ENCODE measurements around the gene C12orf56. TPM values are rescaled to one million over a fixed set of nuclear protein-coding genes. Genes with fewer than 3 reads are reported as not detected.

The C12orf56 gene, protein sequence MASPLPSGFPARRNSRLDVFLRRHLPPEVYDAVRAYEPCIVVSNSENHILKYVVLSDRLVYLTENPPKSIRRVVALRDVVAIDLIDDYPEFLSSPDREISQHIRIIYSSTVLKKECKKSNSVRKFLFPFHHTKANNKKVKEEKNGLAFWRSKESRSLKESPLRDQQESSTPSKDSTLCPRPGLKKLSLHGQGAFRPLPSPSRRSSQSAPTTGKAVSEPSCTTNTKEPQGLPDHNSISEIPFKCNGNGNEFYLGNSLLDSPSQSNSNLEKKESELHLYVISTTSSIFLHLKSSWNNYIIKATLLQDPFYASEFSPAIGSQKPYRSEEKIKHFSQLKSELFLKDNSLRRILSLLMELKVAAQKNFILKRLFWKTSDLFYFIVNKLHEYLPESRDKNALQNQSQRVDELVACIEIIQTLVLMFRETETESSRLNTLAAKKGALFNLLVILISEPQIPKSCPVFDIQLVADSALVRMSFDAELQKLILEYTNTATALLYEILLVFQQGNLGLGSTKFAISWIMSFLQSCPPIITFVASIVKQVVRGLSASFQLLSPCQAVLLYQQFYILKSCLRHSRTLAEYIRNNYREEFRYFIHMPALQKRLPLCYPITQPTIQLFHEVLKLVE
- polyA plus RNA-seq (2013): 0.30 and 0.32 TPM in 2 replicates

DNA sequence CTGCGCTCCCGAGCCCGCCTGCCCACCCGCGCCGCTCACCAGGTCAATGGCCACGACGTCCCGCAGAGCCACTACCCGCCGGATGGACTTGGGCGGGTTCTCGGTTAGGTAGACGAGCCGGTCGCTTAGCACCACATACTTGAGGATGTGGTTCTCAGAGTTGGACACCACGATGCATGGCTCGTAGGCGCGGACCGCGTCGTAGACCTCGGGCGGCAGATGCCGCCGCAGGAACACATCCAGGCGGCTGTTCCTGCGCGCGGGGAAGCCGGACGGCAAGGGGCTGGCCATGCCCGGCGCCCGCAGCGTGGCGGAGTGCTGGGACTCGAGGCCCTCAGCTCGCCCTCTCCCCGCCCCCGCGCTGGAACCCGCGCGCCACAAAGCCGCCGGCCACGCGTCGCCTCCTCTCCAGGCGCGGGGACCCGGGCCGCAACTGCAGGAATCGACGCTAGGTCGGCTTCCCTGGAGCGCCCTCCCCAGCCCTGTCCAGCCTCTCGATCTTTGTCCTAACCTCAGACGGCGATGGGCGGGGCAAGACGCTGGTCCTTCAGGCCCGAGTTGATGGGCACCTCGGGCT is at the start of gene C12orf56:
Gene C12orf56, minus strand, starts transcription at position 484 of the 577 bp plus-strand sequence. Its CDS starts 193 bp downstream, at position 291.
- no peak within 1 kb of the TSS for H3K23ac ChIP-seq (ENCODE audit: low read length)
- no peaks in the 10 kb centered on the region for H3K36me3 ChIP-seq (ENCODE audit: control insufficient read depth in 1 of 2, insufficient read depth in 2 of 2, low read length in 2 of 2)
- H2BK120ac ChIP-seq (ENCODE audit: insufficient read depth, low read length, poor library complexity): no peak within 1 kb of the TSS
- no peaks in the 10 kb centered on the region for H3K4me1 ChIP-seq (ENCODE audit: control insufficient read depth in 1 of 2, insufficient read depth in 2 of 2, low read length in 2 of 2)
- H3K27me3 ChIP-seq (ENCODE audit: insufficient read depth, low read length): no peaks in the 10 kb centered on the region
- H3K9me3 ChIP-seq (ENCODE audit: insufficient read depth, low read depth, low read length): peaks cover 2% of the 10 kb centered on the region
- H2AFZ ChIP-seq (ENCODE audit: insufficient read depth, low read length, poor library complexity): no peak within 1 kb of the TSS
- H3K4ac ChIP-seq (ENCODE audit: low read depth, low read length): no peak within 1 kb of the TSS
- no peaks in the 10 kb centered on the region for H3K79me2 ChIP-seq (ENCODE audit: control insufficient read depth, insufficient read depth, low read length, poor library complexity)
- H2BK5ac ChIP-seq (ENCODE audit: low read depth, low read length, poor library complexity): no peak within 1 kb of the TSS
- H3K4me2 ChIP-seq (ENCODE audit: low read length): peak within 1 kb of the TSS; percentile 42
- no peak within 1 kb of the TSS for H2AK5ac ChIP-seq (ENCODE audit: low read length)
- H4K12ac ChIP-seq (ENCODE audit: low read depth, low read length): no peak within 1 kb of the TSS
- no peaks in the 10 kb centered on the region for H3K79me1 ChIP-seq (ENCODE audit: low read length)
- no peak within 1 kb of the TSS for H3K4me3 ChIP-seq (ENCODE audit: low read depth, low read length)
- peak in 1 of 2 donors; percentile 22 for DNase-seq
- H3K27ac ChIP-seq (ENCODE audit: low read depth, low read length): no peak within 1 kb of the TSS
- no peak within 1 kb of the TSS for H2BK12ac ChIP-seq (ENCODE audit: low read length)
- no peak within 1 kb of the TSS for H4K8ac ChIP-seq (ENCODE audit: low read depth, low read length)
- H3K9ac ChIP-seq (ENCODE audit: low read length): no peak within 1 kb of the TSS
- H4K91ac ChIP-seq (ENCODE audit: low read depth, low read length): no peak within 1 kb of the TSS
- no peak within 1 kb of the TSS for H3K14ac ChIP-seq (ENCODE audit: low read length)
- H3K18ac ChIP-seq (ENCODE audit: low read length): no peak within 1 kb of the TSS
- WGBS (ENCODE audit: extremely low coverage, insufficient coverage, insufficient read length): no CpG with 5 or more reads among the region's 66 CpGs

DNA sequence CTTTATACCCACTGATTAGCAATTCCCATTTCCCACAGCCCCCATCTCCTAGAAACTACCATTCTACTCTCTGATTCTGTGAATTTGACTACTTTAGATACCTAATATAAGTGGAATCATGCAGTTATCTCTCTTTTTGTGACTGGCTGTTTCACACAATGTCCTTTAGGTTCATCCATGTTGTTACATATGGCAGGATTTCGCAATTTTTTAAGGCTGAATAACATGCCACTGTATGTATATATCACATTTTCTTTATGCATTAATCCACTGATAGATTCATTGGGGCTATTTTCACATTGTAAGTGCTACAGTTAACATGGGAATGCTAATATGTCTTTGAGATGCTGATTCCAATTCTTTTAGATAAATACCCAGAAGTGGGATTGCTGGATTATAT is 49.5 kb upstream of the C12orf56 start:
- Histone ChIP-seq H3K23ac (ENCODE audit: low read length) (no peak overlapping the region), H3K79me1 (ENCODE audit: low read length) (no peaks in the 10 kb centered on the region), H3K4ac (ENCODE audit: low read depth, low read length) (no peak overlapping the region), H2BK120ac (ENCODE audit: insufficient read depth, low read length, poor library complexity) (no peak overlapping the region), H3K14ac (ENCODE audit: low read length) (no peak overlapping the region), H3K27ac (ENCODE audit: low read depth, low read length) (no peak overlapping the region), H3K36me3 (ENCODE audit: control insufficient read depth in 1 of 2, insufficient read depth in 2 of 2, low read length in 2 of 2) (peaks cover 26 to 44% of the 10 kb centered on the region in 2 experiments), H3K4me3 (ENCODE audit: low read depth, low read length) (no peak overlapping the region), H2BK5ac (ENCODE audit: low read depth, low read length, poor library complexity) (no peak overlapping the region), H2BK12ac (ENCODE audit: low read length) (no peak overlapping the region), H3K27me3 (ENCODE audit: insufficient read depth, low read length) (no peaks in the 10 kb centered on the region), H3K9me3 (ENCODE audit: insufficient read depth, low read depth, low read length) (no peaks in the 10 kb centered on the region), H3K9ac (ENCODE audit: low read length) (no peak overlapping the region), H2AK5ac (ENCODE audit: low read length) (no peak overlapping the region), H3K18ac (ENCODE audit: low read length) (no peak overlapping the region), H2AFZ (ENCODE audit: insufficient read depth, low read length, poor library complexity) (no peak overlapping the region), H3K79me2 (ENCODE audit: control insufficient read depth, insufficient read depth, low read length, poor library complexity) (no peaks in the 10 kb centered on the region), H3K4me1 (ENCODE audit: control insufficient read depth in 1 of 2, insufficient read depth in 2 of 2, low read length in 2 of 2) (no peaks in the 10 kb centered on the region), H4K91ac (ENCODE audit: low read depth, low read length) (no peak overlapping the region), H4K12ac (ENCODE audit: low read depth, low read length) (no peak overlapping the region), H4K8ac (ENCODE audit: low read depth, low read length) (no peak overlapping the region), H3K4me2 (ENCODE audit: low read length) (no peak overlapping the region)
- WGBS (ENCODE audit: extremely low coverage, insufficient coverage, insufficient read length): no CpG with 5 or more reads among the region's 1 CpG
- DNase-seq: no peak

DNA sequence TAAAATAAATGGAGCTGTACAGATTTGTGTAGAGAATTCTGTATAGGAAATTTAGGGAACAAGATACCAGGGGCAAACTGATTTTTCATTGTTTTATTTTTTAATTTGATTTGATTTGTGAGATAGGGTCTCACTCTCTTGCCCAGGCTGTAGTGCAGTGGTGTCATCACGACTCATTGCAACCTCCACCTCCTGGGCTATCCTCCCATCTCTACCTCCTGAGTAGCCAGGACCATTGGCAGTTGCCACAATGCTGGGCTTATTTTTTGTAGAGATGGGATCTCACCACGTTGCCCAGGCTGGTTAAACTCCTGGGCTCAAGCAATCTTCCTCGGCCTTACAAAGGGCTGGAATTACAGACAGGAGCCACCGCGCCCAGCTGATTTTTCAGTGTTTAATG is 43.4 kb upstream of the C12orf56 start:
- H3K4me1 ChIP-seq (ENCODE audit: control insufficient read depth in 1 of 2, insufficient read depth in 2 of 2, low read length in 2 of 2): no peaks in the 10 kb centered on the region
- no peak overlapping the region for H2BK5ac ChIP-seq (ENCODE audit: low read depth, low read length, poor library complexity)
- peaks cover 37 to 54% of the 10 kb centered on the region in 2 experiments for H3K36me3 ChIP-seq (ENCODE audit: control insufficient read depth in 1 of 2, insufficient read depth in 2 of 2, low read length in 2 of 2)
- no peak overlapping the region for H3K18ac ChIP-seq (ENCODE audit: low read length)
- H4K8ac ChIP-seq (ENCODE audit: low read depth, low read length): no peak overlapping the region
- no CpG with 5 or more reads among the region's 5 CpGs for WGBS (ENCODE audit: extremely low coverage, insufficient coverage, insufficient read length)
- no peaks in the 10 kb centered on the region for H3K79me1 ChIP-seq (ENCODE audit: low read length)
- H3K79me2 ChIP-seq (ENCODE audit: control insufficient read depth, insufficient read depth, low read length, poor library complexity): no peaks in the 10 kb centered on the region
- H2AK5ac ChIP-seq (ENCODE audit: low read length): no peak overlapping the region
- H3K27ac ChIP-seq (ENCODE audit: low read depth, low read length): no peak overlapping the region
- H3K27me3 ChIP-seq (ENCODE audit: insufficient read depth, low read length): no peaks in the 10 kb centered on the region
- no peak overlapping the region for H2BK12ac ChIP-seq (ENCODE audit: low read length)
- H2BK120ac ChIP-seq (ENCODE audit: insufficient read depth, low read length, poor library complexity): no peak overlapping the region
- no peak overlapping the region for H3K4me3 ChIP-seq (ENCODE audit: low read depth, low read length)
- no peak overlapping the region for H4K91ac ChIP-seq (ENCODE audit: low read depth, low read length)
- DNase-seq: no peak
- H4K12ac ChIP-seq (ENCODE audit: low read depth, low read length): no peak overlapping the region
- no peak overlapping the region for H3K14ac ChIP-seq (ENCODE audit: low read length)
- H2AFZ ChIP-seq (ENCODE audit: insufficient read depth, low read length, poor library complexity): no peak overlapping the region
- no peaks in the 10 kb centered on the region for H3K9me3 ChIP-seq (ENCODE audit: insufficient read depth, low read depth, low read length)
- no peak overlapping the region for H3K9ac ChIP-seq (ENCODE audit: low read length)
- no peak overlapping the region for H3K4ac ChIP-seq (ENCODE audit: low read depth, low read length)
- H3K4me2 ChIP-seq (ENCODE audit: low read length): no peak overlapping the region
- no peak overlapping the region for H3K23ac ChIP-seq (ENCODE audit: low read length)

DNA sequence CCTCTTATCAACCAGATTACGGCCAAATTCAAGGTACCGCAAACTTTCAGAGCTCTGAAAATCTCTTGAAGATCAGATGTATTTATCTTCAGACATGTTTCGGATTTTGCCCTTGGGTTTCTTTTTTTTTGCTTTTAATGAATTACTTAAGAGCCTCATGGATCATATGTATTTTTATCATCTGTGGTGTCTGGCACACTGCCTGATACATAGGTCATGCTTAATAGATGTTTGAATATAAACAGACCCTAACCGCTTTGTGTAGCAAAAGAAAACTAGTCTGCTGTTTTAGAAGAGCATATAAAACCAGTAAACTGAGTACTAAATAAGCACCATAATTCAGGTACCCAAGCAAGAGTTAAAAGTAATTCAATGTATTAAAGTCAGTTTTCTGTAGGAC is 41.2 kb upstream of the C12orf56 start:
- Histone ChIP-seq H3K4ac (ENCODE audit: low read depth, low read length) (no peak overlapping the region), H3K79me2 (ENCODE audit: control insufficient read depth, insufficient read depth, low read length, poor library complexity) (no peaks in the 10 kb centered on the region), H4K12ac (ENCODE audit: low read depth, low read length) (no peak overlapping the region), H3K27ac (ENCODE audit: low read depth, low read length) (no peak overlapping the region), H3K27me3 (ENCODE audit: insufficient read depth, low read length) (no peaks in the 10 kb centered on the region), H3K4me2 (ENCODE audit: low read length) (no peak overlapping the region), H2BK5ac (ENCODE audit: low read depth, low read length, poor library complexity) (no peak overlapping the region), H2BK120ac (ENCODE audit: insufficient read depth, low read length, poor library complexity) (no peak overlapping the region), H3K23ac (ENCODE audit: low read length) (no peak overlapping the region), H2AK5ac (ENCODE audit: low read length) (no peak overlapping the region), H4K91ac (ENCODE audit: low read depth, low read length) (no peak overlapping the region), H3K4me1 (ENCODE audit: control insufficient read depth in 1 of 2, insufficient read depth in 2 of 2, low read length in 2 of 2) (no peaks in the 10 kb centered on the region), H2BK12ac (ENCODE audit: low read length) (no peak overlapping the region), H3K79me1 (ENCODE audit: low read length) (no peaks in the 10 kb centered on the region), H3K14ac (ENCODE audit: low read length) (no peak overlapping the region), H3K4me3 (ENCODE audit: low read depth, low read length) (no peak overlapping the region), H3K9ac (ENCODE audit: low read length) (no peak overlapping the region), H2AFZ (ENCODE audit: insufficient read depth, low read length, poor library complexity) (no peak overlapping the region), H4K8ac (ENCODE audit: low read depth, low read length) (no peak overlapping the region), H3K9me3 (ENCODE audit: insufficient read depth, low read depth, low read length) (no peaks in the 10 kb centered on the region), H3K18ac (ENCODE audit: low read length) (no peak overlapping the region), H3K36me3 (ENCODE audit: control insufficient read depth in 1 of 2, insufficient read depth in 2 of 2, low read length in 2 of 2) (peaks cover 36 to 46% of the 10 kb centered on the region in 2 experiments)
- no CpG with 5 or more reads among the region's 4 CpGs for WGBS (ENCODE audit: extremely low coverage, insufficient coverage, insufficient read length)
- DNase-seq: no peak
